Spinal cord (tissue), 10 donors: ENCODE measurements around the gene MSANTD1. TPM values are rescaled to one million over a fixed set of nuclear protein-coding genes. Genes with fewer than 3 reads are reported as not detected.

Source experiments
- DNase-seq, 6 donors: peaks; one replicate each; pipeline versions ENCODE4 v3.0.0 to v3.0.0-alpha.2; 2013 to 2015; ENCODE audit warnings: low spot score in 6 of 6, low read depth in 4 of 6
- H3K27ac ChIP-seq: one replicate; pipeline ENCODE4 v1.5.1; 2013; ENCODE audit warnings: low read depth, low read length, control low read depth
- H3K27me3 ChIP-seq: one replicate; pipeline ENCODE4 v1.6.1; 2013; ENCODE audit warnings: low read length; ENCODE audit not compliant: control insufficient read depth, insufficient read depth
- H3K36me3 ChIP-seq: one replicate; pipeline ENCODE4 v1.6.1; 2013; ENCODE audit warnings: low read length; ENCODE audit not compliant: control insufficient read depth, insufficient read depth
- H3K4me1 ChIP-seq: one replicate; pipeline ENCODE4 v1.6.1; 2013; ENCODE audit warnings: low read length; ENCODE audit not compliant: control insufficient read depth, insufficient read depth
- H3K4me3 ChIP-seq: one replicate; pipeline ENCODE4 v1.5.1; 2013; ENCODE audit warnings: low read depth, low read length, control low read depth
- H3K9me3 ChIP-seq: one replicate; pipeline ENCODE4 v1.6.1; 2013; ENCODE audit warnings: low read length; ENCODE audit not compliant: control insufficient read depth, insufficient read depth
- WGBS: methylation state at CpG from one replicate; pipeline ENCODE4 v1.1.5; 2013; ENCODE audit warnings: missing lambda C conversion rate; ENCODE audit not compliant: insufficient coverage; 5-methylcytosine and 5-hydroxymethylcytosine counted together
- polyA plus RNA-seq, 2 donors: library from polyadenylated mRNA; unstranded; fragments of 120-200 nt; gene quantifications; one replicate each; pipeline ENCODE4 v1.2.1, GENCODE V29; 2013; ENCODE audit not compliant: insufficient read length in 2 of 2
- total RNA-seq, 2 donors: library from RNA; depleted of rRNA in 1 of 2; stranded (reverse); fragments of 120-200 nt in 1 of 2; fragments of >200 nt in 1 of 2; gene quantifications; one replicate each; pipeline versions ENCODE4 v1.2.3 to v1.2.4, GENCODE V29; 2013 to 2014
- donor health status: healthy.

MSANTD1 gene
- total and polyA plus RNA-seq, 4 donors = 1.4 to 5.7 (median 3.3) TPM

DNA sequence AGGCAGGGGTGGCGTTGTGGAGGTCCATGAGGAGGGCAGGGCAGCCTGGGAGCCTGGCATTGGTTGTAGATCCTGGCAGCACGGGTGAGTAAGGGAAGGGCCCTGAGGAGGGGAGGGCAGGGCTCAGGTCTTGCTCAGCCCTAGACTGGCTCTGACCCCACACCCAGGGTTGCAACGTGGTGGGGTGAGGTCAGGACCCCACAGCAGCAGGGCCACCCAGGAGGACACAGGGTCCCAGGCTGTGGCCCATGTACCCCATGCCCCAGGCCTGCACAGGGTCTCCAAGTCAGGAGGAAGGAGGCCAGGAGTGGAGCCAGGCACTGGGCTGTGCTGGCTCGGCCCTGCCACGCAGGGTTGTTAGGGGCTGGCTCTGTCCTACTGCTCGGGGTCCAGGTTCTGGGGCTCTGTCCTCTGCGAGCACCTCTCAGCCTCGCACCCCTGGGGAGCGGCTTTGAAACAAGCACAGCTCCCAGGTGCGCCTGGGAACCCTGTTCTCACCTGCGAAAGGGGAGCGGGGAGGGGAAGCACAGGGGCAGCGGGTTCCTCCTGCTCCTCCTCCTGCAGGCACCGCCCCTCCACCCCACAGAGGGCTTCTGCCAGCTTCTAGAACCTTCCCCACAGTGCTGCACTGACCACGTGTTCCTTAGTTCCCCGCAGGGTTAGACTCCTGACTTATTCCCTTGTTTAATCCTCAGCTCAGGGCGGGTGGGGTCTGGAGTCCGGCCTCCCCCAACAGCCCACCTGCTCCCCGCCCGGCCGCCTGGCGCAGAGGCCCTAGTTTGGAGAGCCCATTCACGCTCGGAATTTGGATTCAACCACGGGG, 20.4 kb downstream of the MSANTD1 start:
- H3K27me3 ChIP-seq = no peaks in the 10 kb centered on the region
- no peak overlapping the region for H3K4me3 ChIP-seq
- no peaks in the 10 kb centered on the region for H3K9me3 ChIP-seq
- peaks cover 18% of the 10 kb centered on the region for H3K36me3 ChIP-seq
- H3K27ac ChIP-seq = no peak overlapping the region
- H3K4me1 ChIP-seq = peaks cover 21% of the 10 kb centered on the region
- no peak for DNase-seq
- WGBS = 61% methylated on average over 25 of the region's 25 CpGs

DNA sequence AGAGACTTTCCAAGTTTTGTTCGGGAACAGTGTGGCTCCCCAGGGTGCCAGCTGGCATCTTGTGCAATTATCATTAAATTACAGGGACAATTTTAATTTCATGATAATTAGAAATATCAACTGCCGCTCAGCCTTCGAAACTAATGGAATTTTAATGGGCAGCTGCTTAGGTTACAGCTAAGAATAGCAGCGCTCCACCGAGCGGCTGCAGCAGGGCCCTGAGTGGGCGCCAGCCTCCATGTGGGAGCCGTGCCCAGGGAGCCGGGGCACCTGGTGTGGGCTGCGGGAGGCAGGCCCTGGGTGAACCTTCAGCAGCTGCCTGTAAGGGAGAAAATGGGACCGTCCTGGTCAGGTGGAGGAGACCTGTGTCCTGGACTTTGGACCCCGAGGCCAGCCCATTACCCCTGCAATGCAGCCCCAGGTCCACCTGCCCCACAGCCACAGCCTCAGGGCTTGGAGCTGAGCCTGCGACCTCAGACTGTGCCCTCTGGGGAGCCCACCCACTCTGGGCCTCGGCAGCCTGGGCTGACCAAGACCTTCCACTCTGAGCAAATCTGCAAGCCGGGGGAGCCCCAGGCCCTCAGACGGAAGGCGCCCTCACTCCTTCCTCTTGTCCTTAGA, 21.1 kb downstream of the MSANTD1 start:
- Histone ChIP-seq H3K36me3 (peaks cover 18% of the 10 kb centered on the region), H3K27me3 (no peaks in the 10 kb centered on the region), H3K4me1 (peaks cover 21% of the 10 kb centered on the region), H3K4me3 (no peak overlapping the region), H3K9me3 (no peaks in the 10 kb centered on the region), H3K27ac (no peak overlapping the region)
- peak in 2 of 6 donors; percentile 79 to 81 for DNase-seq
- 42% methylated on average over 17 of the region's 17 CpGs for WGBS

GRCh38 chr4:3271131-3271530, 22.2 kb downstream of the MSANTD1 start:
- H3K4me1 ChIP-seq = peaks cover 21% of the 10 kb centered on the region
- no peak for DNase-seq
- H3K27ac ChIP-seq = no peak overlapping the region
- H3K36me3 ChIP-seq = peaks cover 18% of the 10 kb centered on the region
- H3K9me3 ChIP-seq = no peaks in the 10 kb centered on the region
- H3K27me3 ChIP-seq = no peaks in the 10 kb centered on the region
- 87% methylated on average over 14 of the region's 14 CpGs for WGBS
- no peak overlapping the region for H3K4me3 ChIP-seq

- H3K4me3 ChIP-seq = no peak overlapping the region
- H3K4me1 ChIP-seq = no peaks in the 10 kb centered on the region
- no peak overlapping the region for H3K27ac ChIP-seq
- 43% methylated on average over 3 of the region's 9 CpGs for WGBS
- DNase-seq = peak in 2 of 6 donors; percentile 68 to 85
- no peaks in the 10 kb centered on the region for H3K36me3 ChIP-seq
- H3K27me3 ChIP-seq = no peaks in the 10 kb centered on the region
- H3K9me3 ChIP-seq = no peaks in the 10 kb centered on the region
Measured at GRCh38 chr4:3276986-3277385, 28.0 kb downstream of the MSANTD1 start.

DNA sequence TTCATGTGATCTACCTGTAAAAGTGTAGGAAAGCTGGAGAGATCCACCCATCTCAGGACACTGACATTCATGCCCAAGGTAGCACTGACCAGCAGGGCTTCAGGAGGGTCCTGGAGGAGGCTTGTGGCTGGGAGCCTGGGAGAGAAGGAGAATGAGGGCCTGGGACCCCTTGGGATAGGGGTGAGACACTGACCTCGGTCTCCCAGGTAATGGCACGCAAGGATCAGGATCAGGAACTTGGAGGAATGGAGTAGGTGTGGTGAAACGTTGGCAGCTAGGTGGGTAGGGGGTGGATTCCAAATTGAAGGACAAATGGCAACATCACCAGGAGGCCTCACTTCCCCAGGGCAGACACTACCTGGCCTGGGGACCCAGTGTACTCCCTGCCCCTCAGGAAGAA, 31.5 kb downstream of the MSANTD1 start:
- no peaks in the 10 kb centered on the region for H3K4me1 ChIP-seq
- no peak for DNase-seq
- H3K9me3 ChIP-seq = no peaks in the 10 kb centered on the region
- H3K36me3 ChIP-seq = no peaks in the 10 kb centered on the region
- no peak overlapping the region for H3K4me3 ChIP-seq
- no peak overlapping the region for H3K27ac ChIP-seq
- 86% methylated on average over 3 of the region's 3 CpGs for WGBS
- H3K27me3 ChIP-seq = no peaks in the 10 kb centered on the region

DNA sequence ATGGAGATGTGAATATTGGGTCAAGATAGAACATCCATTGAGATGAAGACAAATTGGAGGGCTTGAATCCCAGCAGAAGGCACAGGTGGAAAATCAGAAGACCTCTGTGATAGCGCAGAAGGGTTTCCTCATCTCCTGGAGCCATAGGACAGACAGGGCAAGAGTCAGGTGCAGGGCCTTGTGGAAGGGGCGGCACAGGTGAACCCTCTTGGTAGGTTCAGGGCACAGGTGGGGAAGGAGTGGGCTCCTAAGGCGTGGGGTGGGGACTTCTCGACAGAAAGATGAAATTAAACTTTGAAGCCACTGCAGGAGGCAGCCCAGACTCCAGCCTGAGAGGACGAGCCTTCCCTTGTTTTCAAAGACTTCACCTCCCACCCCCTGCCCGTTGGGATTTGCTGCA, 34.5 kb downstream of the MSANTD1 start:
- peaks cover 29% of the 10 kb centered on the region for H3K4me1 ChIP-seq
- peaks cover 6% of the 10 kb centered on the region for H3K36me3 ChIP-seq
- H3K9me3 ChIP-seq = no peaks in the 10 kb centered on the region
- WGBS = 91% methylated on average over 3 of the region's 6 CpGs
- H3K27me3 ChIP-seq = no peaks in the 10 kb centered on the region
- no peak overlapping the region for H3K27ac ChIP-seq
- DNase-seq = no peak
- no peak overlapping the region for H3K4me3 ChIP-seq

DNA sequence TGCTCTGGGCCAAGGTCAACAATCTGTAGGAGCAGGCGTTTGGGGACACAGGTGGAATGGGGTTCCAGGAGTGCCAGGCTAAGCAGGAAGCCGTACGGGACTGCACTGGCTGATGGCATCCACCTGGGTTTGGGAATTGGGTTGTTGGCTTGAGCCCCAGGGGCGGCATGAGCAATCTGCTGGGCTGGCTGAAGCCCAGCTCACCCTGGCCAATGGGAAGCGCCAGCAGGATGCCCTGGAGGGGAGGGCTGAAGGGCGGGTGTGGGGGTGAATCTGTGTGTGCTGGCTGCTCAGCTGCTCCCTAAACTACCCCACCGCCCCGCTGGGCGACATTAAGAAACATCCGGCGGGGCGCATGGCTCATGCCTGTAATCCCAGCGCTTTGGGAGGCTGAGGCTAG, 35.0 kb downstream of the MSANTD1 start:
- 70% methylated on average over 9 of the region's 13 CpGs for WGBS
- peaks cover 33% of the 10 kb centered on the region for H3K4me1 ChIP-seq
- DNase-seq = peak in 1 of 6 donors; percentile 16
- H3K27ac ChIP-seq = no peak overlapping the region
- no peak overlapping the region for H3K4me3 ChIP-seq
- peaks cover 6% of the 10 kb centered on the region for H3K36me3 ChIP-seq
- no peaks in the 10 kb centered on the region for H3K9me3 ChIP-seq
- H3K27me3 ChIP-seq = no peaks in the 10 kb centered on the region

DNA sequence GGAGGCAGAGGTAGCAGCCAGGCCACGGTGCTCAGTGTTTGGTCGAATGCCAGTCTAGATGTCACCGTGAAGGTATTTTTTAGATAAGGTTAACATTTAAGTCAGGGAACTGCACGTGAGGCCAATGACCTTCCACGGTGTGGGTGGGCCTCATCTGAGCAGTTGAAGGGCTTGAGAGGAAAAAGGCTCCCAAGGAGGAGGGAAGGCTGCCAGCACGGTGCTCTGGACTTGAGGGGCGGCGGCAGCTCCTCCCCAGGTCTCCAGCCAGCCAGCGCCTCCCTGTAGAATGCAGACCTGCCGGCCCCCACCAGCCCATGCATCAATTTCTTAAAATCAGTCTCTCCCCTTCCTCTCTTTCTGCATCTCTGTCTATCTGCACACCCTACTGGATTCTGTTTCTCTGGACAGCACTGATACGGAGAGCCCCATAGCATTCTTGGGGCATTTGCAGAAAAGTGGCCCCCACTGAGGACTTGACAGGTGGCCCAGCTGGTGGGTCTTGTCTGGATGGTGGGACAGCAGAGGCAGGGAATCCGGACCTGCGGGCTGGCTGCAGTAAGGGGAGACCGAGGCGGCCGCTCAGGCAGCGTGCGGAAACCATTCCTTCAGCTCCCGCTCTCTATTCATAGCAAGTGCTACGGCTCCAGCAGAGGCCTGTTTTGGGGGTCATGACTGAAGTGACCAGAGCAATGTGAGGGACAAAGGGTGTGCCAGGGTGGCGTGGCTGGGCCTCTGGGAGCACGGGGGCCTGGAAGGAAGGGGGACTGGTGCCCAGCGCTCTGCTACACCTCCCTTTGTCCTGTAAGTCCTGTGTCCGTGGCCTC, 36.0 kb downstream of the MSANTD1 start:
- H3K9me3 ChIP-seq = no peaks in the 10 kb centered on the region
- peaks cover 34% of the 10 kb centered on the region for H3K4me1 ChIP-seq
- no peak overlapping the region for H3K27ac ChIP-seq
- peaks cover 6% of the 10 kb centered on the region for H3K36me3 ChIP-seq
- no peak overlapping the region for H3K4me3 ChIP-seq
- H3K27me3 ChIP-seq = no peaks in the 10 kb centered on the region
- 96% methylated on average over 23 of the region's 24 CpGs for WGBS
- DNase-seq = no peak

GRCh38 chr4:3285558-3286334, 36.8 kb downstream of the MSANTD1 start:
- Histone ChIP-seq H3K4me3 (no peak overlapping the region), H3K27me3 (no peaks in the 10 kb centered on the region), H3K36me3 (peaks cover 11% of the 10 kb centered on the region), H3K4me1 (peaks cover 39% of the 10 kb centered on the region), H3K9me3 (no peaks in the 10 kb centered on the region), H3K27ac (no peak overlapping the region)
- 75% methylated on average over 38 of the region's 38 CpGs for WGBS
- DNase-seq = no peak
